Activated T-cell treated with anti-CD3 and anti-CD28 coated beads for 48 hours (primary cell): ENCODE data around the gene ADAMTSL5.
"Not testable (repeated sequence)": the region's sequence is repeated elsewhere in the genome, so short reads cannot be mapped to it uniquely, and the experiment has no call there.

ENCODE experiments used
- DNase-seq: peaks from one replicate; pipeline ENCODE4 v3.0.0-alpha.2; 2020; ENCODE audit warnings: low read depth

Gene ADAMTSL5

GRCh38 chr19:1481893-1482360 lies 30.9 kb downstream of the ADAMTSL5 start:
- no peak for DNase-seq

DNA sequence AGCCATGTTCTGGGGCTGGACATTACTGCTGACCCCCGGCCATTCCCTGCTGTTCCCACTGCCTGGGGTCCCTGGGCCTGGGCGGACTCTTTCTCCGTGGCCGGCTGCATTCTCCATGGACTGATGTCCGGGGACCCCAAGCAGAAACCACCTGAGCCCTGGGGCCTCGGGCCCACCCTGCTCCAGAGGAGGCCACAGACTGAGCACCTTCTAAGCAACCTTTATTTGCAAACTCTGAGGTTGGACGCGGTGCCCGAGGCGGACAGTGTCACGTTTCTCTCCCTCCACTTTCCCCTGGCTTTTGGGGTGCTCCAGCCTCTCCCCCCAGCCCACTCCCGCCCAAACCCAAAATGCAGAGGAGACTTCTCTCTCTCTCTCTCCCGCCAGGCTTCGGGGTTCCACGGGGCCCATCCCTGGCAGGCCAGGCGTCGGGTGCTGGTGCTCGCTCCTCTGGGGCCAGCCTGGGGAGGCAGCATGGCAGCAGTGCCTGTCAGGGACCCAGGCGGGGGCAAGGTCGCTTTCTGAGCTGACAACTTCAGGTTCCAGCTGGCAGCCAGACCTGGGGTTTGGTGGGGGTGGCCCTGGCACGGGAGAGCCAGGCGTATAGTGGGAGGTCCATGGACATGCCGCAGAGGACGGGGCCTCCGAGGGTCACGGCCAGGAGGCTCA lies 31.5 kb downstream of the ADAMTSL5 start:
- no peak for DNase-seq

GRCh38 chr19:1478934-1479707 lies 33.7 kb downstream of the ADAMTSL5 start, which contains the start of gene C19orf25:
C19orf25 (minus strand) TSS chr19:1479215; CDS start chr19:1478903, 312 bp downstream.
- peak; percentile 92 for DNase-seq

DNA sequence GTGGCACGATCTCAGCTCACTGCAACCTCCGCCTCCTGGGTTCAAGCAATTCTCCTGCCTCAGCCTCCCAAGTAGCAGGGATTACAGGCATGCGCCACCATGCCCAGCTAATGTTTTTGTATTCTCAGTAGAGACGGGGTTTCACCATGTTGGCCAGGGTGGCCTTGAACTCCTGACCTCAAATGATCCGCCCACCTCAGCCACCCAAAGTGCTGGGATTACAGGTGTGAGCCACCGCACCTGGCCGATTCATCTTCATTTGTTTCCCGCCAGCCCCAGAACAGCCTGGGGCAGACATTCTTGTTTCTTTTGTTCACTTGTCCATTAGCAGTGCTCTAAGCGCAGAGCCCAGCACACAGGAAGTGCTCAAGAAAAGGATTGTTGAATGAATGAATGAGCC lies 35.8 kb downstream of the ADAMTSL5 start:
- DNase-seq: not testable (repeated sequence)

- DNase-seq: no peak
Observed at GRCh38 chr19:1475751-1476437, 36.9 kb downstream of the ADAMTSL5 start.

DNA sequence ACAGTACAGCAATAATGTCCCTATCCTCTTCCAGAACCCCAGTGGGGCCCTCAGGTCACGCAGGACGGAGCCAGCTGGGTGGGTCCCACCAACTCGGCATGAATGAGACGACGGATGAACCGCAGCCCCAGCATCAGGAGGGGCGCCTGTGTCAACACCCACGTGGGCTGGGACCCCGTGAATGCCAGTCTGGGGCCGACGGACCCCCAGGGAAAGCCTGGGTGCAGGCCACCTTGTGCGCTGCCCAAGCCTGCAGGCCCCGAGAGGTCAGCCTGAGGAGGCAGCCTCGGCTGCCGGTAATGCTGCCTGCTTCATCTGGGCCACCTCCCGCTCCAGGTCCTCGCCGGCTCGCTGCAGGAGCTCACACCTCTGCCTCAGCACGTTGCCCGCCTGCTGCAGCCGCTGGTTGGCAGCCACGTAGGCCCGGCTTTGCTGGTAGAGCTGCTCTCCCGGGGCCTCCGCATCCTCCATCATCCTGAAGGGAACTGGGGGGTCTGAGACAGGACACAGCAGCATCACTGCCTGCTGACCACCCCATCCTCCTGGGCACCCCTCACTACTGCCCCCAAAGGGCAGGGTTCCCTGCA lies 38.0 kb downstream of the ADAMTSL5 start:
- no peak for DNase-seq

DNA sequence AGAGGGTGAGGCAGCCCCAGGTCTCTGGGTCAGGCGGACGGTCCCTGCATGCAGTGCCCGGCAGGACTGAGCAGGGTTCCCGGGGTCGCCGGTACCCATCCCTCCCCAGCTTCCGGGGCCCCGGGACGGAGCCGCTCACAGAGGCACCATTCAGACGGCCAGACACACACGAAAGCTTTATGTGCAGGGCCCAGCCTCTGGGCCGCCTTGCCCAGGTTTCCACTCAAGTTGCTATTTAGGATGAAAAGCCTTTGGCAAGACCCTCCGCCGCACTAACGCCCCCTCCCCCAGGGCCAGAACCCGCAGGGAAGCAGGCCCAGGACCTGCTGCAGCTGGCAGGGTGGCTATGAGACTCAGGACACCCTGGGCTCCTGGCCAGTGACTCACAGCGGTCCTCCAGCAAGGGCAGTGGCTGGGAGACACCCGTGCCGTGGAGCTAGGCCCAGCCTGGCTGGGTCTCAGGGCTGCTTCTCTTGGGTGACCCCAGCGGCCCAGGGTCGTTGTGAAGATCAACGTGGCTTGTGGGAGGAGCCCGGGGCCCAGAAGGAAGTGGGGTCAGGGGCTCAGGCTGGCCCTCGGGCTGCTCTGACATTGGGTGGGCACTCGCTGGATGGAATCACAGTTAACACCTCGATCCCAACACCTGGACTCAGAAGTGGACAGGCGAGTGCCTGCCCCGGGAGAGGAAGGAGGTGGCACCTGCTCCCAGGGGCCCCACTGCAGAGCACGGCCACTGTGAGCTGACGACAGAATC lies 38.6 kb downstream of the ADAMTSL5 start:
- no peak for DNase-seq

DNA sequence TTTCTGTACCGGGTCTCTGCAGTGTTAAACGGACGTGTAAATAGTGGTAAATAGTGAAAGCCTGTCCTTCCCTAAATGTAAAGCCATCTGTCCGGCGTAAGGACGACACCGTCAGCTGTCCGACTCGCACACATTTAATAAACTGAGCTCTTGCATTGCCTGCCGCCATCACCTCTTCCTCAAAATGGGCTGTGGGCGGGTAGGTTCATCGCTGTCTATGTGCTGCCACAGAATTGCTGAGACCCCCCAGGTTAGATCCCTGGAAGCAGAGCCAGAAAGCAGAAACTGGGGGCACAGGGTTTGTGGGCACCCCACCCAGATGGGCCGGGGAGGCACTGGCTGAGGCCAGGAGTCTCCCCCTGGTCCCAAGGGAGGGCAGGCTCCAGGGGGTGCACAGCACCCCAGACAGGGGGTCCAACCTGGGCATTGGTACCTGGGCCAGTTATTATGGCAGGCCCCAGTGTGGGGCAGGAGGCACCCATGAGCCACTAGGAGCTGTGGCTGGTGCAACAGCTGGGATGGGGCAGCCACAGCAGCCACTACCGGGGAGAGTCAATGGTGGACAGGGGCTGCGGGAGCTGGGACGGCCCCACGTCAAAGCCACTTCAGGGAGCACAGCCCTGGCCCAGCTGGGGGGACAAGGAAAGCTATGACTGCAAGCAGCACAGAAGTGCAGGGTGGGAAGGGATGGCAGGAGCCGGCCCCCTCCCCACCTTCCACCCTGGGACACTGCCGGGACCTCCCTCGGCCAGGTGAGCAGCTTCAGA lies 39.6 kb downstream of the ADAMTSL5 start:
- no peak for DNase-seq

DNA sequence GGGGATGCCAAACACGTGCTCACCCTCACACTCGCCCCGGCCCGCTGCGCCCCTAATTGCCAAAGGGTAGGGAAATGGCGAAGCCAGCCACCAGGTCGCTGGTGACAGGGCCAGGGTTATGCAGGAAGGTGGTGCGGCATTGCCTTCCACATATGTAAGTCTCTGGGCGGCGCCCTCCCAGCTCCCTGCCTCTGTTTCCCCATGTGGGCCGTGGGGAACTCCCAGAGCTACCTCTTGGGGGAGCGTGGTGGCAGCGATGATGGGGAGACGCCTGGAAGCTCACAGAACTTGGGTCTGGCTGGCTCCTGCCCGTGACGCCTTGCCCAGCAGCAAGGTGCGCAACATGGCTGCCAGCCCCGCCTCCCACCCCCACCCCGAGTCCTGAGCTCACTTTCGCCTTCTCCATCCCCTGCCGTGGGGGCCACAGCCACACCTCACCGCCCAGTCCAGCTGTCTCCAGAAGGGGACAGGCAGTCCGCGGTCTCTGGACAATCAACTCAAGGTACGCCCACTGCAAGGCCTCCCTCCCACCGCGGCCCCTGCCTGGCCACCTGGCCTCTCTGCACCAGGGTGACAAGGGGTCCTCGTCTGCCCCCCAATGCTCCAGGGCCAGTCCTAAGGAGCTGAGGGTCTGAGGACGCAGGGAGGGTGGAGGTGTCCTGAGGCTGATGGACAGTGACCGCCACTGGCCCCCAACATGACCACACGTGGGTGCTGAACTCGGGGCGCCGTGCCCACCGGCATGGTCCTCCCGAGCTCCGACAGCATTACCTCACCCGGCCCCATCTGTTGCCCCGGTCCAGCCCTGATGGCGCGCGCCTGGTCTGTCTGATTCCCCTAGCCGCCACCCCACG lies 40.4 kb downstream of the ADAMTSL5 start:
- no peak for DNase-seq

DNA sequence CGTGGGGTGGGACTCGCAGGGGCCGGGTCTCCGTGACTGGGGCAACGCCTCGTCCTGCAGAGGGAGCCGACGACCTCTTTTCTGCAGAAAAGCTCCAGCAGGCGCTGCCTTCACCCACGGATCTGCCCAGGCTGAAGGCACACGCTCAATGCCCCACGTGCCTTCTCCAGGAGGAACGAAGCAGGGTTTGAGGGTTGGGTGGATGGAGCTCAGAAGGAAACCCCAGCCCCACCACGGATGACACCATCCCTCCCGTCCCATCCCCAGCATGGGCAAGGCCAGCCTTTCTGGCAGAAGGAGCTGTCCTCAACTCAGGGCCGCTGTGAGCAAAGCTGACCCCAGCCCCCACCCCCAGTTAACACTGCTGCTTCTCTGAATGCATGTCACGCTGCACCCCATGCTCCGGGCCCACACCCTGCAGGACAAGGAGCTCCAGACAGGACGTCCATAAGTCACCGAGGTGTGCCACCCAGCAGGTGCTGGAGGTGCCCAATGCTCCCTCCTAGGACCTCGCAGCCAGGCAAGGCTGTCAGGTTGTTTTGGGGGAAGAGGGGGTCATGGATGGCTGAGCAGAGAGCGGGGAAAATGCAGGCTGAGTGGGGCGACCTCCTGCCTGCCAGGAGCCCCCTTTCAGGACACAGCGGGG lies 41.2 kb downstream of the ADAMTSL5 start:
- no peak for DNase-seq

- DNase-seq: no peak
Observed at GRCh38 chr19:1471010-1471514, 41.8 kb downstream of the ADAMTSL5 start.

DNA sequence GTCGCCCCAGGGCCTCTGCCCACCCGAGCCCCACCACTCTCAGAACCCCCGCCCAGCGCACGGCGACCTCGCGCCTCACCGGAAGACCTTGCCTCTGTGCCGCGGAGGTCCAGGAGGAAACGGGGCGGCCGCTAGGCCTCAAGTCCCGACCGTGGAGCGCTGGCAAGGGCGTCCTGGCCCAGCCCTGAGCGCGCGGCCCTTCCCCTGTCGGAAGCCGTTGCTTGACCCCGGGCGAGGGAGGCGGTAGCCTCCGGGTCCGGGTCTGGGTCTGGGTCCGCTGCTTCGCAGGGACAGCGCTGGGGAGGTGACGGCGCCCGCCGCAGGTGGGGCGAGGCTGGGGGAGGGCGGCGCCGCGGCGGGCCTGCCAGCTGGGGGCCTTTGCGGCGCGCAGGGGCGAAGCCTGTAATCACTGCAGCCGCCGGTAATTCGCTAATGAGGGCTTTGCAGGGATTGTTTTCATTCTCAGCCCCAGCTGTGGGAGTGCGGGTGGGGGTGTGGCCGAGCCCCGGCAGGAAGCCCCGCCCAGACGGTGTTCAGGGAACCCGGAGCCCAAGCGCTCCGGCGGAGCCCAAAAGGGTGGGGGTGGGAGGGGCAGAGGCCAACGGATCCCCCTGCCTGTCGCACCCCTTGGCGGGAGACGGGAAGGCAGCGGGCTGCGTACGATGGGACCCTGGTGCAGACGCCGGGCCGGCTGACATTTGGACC lies 42.4 kb downstream of the ADAMTSL5 start:
- DNase-seq: peak; percentile 63

DNA sequence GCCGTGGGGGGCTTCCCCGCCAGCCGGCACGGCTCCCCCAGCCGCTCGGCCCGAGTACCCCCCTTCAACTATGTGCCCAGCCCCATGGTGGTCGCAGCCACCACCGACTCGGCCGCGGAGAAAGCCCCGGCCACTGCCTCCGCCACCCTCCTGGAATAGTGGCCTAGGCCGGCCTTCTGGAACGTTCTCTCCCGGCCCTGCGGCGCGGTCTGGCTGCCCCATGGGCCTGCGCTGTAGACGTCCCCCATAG lies 42.8 kb downstream of the ADAMTSL5 start:
- DNase-seq: no peak

DNA sequence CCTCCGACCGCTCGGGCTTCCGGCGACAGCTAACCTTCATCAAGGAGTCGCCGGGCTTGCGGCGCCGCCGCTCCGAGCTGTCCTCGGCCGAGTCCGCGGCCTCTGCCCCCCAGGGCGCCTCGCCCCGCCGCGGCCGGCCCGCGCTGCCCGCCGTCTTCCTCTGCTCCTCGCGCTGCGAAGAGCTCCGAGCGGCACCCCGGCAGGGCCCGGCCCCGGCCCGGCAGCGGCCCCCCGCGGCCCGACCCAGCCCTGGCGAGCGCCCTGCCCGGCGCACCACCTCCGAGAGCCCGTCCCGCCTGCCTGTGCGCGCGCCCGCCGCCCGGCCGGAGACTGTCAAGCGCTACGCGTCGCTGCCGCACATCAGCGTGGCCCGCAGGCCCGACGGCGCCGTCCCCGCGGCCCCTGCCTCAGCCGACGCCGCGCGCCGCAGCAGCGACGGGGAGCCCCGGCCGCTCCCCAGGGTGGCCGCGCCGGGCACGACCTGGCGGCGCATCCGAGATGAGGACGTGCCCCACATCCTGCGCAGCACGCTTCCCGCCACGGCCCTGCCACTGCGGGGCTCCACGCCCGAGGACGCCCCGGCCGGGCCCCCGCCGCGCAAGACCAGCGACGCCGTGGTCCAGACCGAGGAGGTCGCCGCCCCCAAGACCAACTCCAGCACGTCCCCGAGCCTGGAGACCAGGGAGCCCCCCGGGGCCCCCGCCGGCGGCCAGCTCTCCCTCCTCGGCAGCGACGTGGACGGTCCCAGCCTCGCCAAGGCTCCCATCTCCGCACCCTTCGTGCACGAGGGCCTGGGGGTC lies 43.4 kb downstream of the ADAMTSL5 start:
- no peak for DNase-seq

DNA sequence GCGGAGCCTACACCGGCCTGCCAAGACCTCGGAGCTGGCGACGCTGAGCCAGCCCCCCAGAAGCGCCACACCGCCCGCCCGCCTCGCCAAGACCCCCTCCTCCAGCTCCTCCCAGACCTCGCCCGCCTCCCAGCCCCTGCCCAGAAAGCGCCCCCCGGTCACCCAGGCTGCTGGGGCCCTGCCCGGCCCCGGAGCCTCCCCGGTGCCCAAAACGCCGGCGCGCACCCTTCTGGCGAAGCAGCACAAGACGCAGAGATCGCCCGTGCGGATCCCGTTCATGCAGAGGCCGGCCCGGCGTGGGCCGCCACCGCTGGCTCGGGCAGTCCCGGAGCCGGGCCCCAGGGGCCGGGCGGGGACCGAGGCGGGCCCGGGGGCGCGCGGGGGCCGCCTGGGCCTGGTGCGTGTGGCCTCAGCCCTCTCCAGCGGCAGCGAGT lies 44.0 kb downstream of the ADAMTSL5 start:
- peak; percentile 52 for DNase-seq

- DNase-seq: no peak
Observed at GRCh38 chr19:1468274-1468820, 44.5 kb downstream of the ADAMTSL5 start.

DNA sequence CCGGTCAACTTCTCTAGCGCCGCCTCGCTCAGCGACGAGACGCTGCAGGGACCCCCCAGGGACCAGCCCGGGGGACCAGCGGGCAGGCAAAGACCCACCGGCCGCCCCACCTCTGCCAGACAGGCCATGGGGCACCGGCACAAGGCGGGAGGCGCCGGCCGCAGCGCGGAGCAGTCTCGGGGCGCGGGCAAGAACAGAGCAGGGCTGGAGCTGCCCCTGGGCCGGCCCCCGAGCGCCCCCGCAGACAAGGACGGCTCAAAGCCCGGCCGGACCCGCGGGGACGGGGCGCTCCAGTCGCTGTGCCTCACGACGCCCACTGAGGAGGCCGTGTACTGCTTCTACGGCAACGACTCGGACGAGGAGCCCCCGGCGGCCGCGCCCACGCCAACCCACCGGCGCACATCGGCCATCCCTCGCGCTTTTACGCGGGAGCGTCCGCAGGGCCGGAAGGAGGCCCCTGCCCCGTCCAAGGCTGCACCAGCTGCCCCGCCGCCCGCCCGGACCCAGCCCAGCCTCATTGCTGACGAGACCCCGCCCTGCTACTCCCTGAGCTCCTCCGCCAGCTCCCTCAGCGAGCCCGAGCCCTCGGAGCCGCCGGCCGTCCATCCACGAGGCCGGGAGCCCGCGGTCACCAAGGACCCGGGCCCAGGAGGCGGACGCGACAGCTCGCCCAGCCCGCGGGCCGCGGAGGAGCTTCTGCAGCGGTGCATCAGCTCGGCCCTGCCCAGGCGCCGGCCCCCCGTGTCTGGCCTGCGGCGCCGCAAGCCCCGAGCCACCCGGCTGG lies 45.1 kb downstream of the ADAMTSL5 start:
- no peak for DNase-seq
